HEK293 (cell line): ENCODE results near the gene ZSCAN10.

Experiments used
- KLF8 ChIP-seq: fragments of 450-650 bp; formaldehyde crosslinking; IDR thresholded peaks from 2 replicates; pipeline ENCODE4 v1.5.1; 2016; ENCODE audit warnings: missing biosample characterization, missing genetic modification characterization
- ZBTB17 ChIP-seq: fragments of 450-650 bp; formaldehyde crosslinking; IDR thresholded peaks from 2 replicates; pipeline ENCODE4 v1.5.1; 2016; ENCODE audit warnings: missing biosample characterization, missing genetic modification characterization
- ZNF155 ChIP-seq: fragments of 450-650 bp; formaldehyde crosslinking; IDR thresholded peaks from 2 replicates; pipeline ENCODE4 v1.5.1; 2016; ENCODE audit warnings: missing biosample characterization, missing genetic modification characterization
- ZNF19 ChIP-seq: fragments of 450-650 bp; formaldehyde crosslinking; IDR thresholded peaks from 2 replicates; pipeline ENCODE4; 2016; ENCODE audit warnings: missing biosample characterization, missing genetic modification characterization, low read depth
- ZNF2 ChIP-seq: fragments of 450-650 bp; formaldehyde crosslinking; IDR thresholded peaks from 2 replicates; pipeline ENCODE4 v1.5.1; 2016; ENCODE audit warnings: missing biosample characterization, missing genetic modification characterization
- ZNF600 ChIP-seq: fragments of 450-650 bp; formaldehyde crosslinking; IDR thresholded peaks from 2 replicates; pipeline ENCODE4 v1.5.1; 2016; ENCODE audit warnings: missing biosample characterization, missing genetic modification characterization
- ZNF621 ChIP-seq: fragments of 450-650 bp; formaldehyde crosslinking; IDR thresholded peaks from 2 replicates; pipeline ENCODE4 v1.5.1; 2017; ENCODE audit warnings: missing biosample characterization, missing genetic modification characterization
- ZNF629 ChIP-seq: fragments of 450-650 bp; formaldehyde crosslinking; IDR thresholded peaks from 2 replicates; pipeline ENCODE4 v1.5.1; 2017; ENCODE audit warnings: missing biosample characterization, missing genetic modification characterization
- ZNF792 ChIP-seq: fragments of 450-650 bp; formaldehyde crosslinking; IDR thresholded peaks from 2 replicates; pipeline ENCODE4 v1.5.1; 2016; ENCODE audit warnings: missing biosample characterization, missing genetic modification characterization
- TF ChIP-seq, protein P1 (sequence below): fragments of 450-650 bp; formaldehyde crosslinking; IDR thresholded peaks from 2 replicates; pipeline ENCODE4 v1.5.1; 2016; ENCODE audit warnings: missing biosample characterization, missing genetic modification characterization
- TF ChIP-seq, protein P2 (sequence below): sonication (generic); formaldehyde crosslinking; IDR thresholded peaks from 2 replicates; pipeline ENCODE4 v1.8.1; 2022; ENCODE audit warnings: mild to moderate bottlenecking, moderate library complexity, missing genetic modification reagents
- TF ChIP-seq, protein P3 (sequence below): fragments of 450-650 bp; formaldehyde crosslinking; IDR thresholded peaks from 2 replicates; pipeline ENCODE4 v1.5.1; 2016; ENCODE audit warnings: missing biosample characterization, missing genetic modification characterization
- TF ChIP-seq, protein P4 (sequence below): fragments of 450-650 bp; formaldehyde crosslinking; IDR thresholded peaks from 2 replicates; pipeline ENCODE4 v1.5.1; 2016; ENCODE audit warnings: missing biosample characterization, missing genetic modification characterization
- TF ChIP-seq, protein P5 (sequence below): fragments of 450-650 bp; formaldehyde crosslinking; IDR thresholded peaks from 2 replicates; pipeline ENCODE4 v1.5.1; 2016; ENCODE audit warnings: missing biosample characterization, missing genetic modification characterization
- TF ChIP-seq, protein P6 (sequence below): fragments of 450-650 bp; formaldehyde crosslinking; IDR thresholded peaks from 2 replicates; pipeline ENCODE4 v1.5.1; 2017; ENCODE audit warnings: missing biosample characterization, mild to moderate bottlenecking, missing genetic modification characterization, moderate library complexity
- TF ChIP-seq, protein P7 (sequence below): fragments of 450-650 bp; formaldehyde crosslinking; IDR thresholded peaks from 2 replicates; pipeline ENCODE4 v1.5.1; 2017; ENCODE audit warnings: missing biosample characterization, missing genetic modification characterization
- TF ChIP-seq, protein P8 (sequence below): fragments of 450-650 bp; formaldehyde crosslinking; IDR thresholded peaks from 2 replicates; pipeline ENCODE4 v1.5.1; 2017; ENCODE audit warnings: missing biosample characterization, missing genetic modification characterization
- TF ChIP-seq, protein P9 (sequence below): fragments of 450-650 bp; formaldehyde crosslinking; IDR thresholded peaks from 2 replicates; pipeline ENCODE4 v1.5.1; 2016; ENCODE audit warnings: missing biosample characterization, missing genetic modification characterization
- TF ChIP-seq, protein P10 (sequence below): IDR thresholded peaks from 2 replicates; pipeline ENCODE4 v1.6.1; 2011; ENCODE audit warnings: mild to moderate bottlenecking, low read depth, low read length, borderline replicate concordance

ZSCAN10 gene

DNA sequence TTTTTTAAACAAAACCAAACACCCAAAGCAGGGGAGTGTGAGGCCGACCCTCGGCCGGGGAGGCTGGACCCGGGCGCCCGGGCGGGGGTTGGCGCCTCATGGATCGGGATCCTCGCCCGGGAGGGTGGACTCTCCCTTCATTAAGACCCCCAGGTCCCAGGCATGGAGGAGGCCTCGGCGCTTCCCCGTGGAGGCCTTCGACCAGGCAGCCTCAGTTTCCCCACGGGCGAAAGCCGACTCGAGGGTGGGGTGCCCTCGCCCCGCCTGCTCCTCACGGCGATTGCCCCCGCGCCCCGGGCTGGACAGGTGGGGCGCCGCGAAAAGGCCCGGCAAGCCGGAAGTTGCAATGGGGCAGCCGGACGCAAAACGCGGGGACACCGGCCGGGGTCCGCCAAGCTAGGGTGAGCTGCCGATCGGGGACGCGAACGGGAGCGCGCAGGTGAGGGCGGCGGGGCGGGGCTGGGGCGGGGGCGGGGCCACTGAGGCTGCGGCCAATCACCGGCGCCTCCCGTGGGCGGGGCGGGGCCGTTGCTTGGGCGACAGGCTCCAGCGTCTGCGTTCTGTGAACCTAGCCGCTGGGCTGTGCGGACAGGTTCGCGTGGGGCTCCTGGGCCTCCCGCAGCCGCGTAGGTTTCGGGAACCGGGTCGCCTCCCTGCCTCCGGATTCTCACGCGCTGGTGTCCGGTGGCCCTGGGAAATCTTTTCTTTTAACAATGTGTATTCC is 7.3 kb upstream of the ZSCAN10 start (continued):
- TF ChIP-seq, protein P1, sequence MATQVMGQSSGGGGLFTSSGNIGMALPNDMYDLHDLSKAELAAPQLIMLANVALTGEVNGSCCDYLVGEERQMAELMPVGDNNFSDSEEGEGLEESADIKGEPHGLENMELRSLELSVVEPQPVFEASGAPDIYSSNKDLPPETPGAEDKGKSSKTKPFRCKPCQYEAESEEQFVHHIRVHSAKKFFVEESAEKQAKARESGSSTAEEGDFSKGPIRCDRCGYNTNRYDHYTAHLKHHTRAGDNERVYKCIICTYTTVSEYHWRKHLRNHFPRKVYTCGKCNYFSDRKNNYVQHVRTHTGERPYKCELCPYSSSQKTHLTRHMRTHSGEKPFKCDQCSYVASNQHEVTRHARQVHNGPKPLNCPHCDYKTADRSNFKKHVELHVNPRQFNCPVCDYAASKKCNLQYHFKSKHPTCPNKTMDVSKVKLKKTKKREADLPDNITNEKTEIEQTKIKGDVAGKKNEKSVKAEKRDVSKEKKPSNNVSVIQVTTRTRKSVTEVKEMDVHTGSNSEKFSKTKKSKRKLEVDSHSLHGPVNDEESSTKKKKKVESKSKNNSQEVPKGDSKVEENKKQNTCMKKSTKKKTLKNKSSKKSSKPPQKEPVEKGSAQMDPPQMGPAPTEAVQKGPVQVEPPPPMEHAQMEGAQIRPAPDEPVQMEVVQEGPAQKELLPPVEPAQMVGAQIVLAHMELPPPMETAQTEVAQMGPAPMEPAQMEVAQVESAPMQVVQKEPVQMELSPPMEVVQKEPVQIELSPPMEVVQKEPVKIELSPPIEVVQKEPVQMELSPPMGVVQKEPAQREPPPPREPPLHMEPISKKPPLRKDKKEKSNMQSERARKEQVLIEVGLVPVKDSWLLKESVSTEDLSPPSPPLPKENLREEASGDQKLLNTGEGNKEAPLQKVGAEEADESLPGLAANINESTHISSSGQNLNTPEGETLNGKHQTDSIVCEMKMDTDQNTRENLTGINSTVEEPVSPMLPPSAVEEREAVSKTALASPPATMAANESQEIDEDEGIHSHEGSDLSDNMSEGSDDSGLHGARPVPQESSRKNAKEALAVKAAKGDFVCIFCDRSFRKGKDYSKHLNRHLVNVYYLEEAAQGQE (tag by site-specific recombination) = no peak
- TF ChIP-seq ZNF19 (tag by site-specific recombination) = no peak
- TF ChIP-seq, protein P2, sequence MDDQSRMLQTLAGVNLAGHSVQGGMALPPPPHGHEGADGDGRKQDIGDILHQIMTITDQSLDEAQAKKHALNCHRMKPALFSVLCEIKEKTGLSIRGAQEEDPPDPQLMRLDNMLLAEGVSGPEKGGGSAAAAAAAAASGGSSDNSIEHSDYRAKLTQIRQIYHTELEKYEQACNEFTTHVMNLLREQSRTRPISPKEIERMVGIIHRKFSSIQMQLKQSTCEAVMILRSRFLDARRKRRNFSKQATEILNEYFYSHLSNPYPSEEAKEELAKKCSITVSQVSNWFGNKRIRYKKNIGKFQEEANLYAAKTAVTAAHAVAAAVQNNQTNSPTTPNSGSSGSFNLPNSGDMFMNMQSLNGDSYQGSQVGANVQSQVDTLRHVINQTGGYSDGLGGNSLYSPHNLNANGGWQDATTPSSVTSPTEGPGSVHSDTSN (CRISPR knock-in tag) = peak; percentile 86; the same call in 1 of the 2 replicates
- peak; percentile 78 for TF ChIP-seq ZBTB17
- TF ChIP-seq, protein P3, sequence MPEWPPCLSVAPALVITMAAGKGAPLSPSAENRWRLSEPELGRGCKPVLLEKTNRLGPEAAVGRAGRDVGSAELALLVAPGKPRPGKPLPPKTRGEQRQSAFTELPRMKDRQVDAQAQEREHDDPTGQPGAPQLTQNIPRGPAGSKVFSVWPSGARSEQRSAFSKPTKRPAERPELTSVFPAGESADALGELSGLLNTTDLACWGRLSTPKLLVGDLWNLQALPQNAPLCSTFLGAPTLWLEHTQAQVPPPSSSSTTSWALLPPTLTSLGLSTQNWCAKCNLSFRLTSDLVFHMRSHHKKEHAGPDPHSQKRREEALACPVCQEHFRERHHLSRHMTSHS (tag by site-specific recombination) = no peak
- TF ChIP-seq KLF8 (tag by site-specific recombination) = peak; percentile 91
- TF ChIP-seq ZNF155 (tag by site-specific recombination) = no peak
- TF ChIP-seq, protein P4, sequence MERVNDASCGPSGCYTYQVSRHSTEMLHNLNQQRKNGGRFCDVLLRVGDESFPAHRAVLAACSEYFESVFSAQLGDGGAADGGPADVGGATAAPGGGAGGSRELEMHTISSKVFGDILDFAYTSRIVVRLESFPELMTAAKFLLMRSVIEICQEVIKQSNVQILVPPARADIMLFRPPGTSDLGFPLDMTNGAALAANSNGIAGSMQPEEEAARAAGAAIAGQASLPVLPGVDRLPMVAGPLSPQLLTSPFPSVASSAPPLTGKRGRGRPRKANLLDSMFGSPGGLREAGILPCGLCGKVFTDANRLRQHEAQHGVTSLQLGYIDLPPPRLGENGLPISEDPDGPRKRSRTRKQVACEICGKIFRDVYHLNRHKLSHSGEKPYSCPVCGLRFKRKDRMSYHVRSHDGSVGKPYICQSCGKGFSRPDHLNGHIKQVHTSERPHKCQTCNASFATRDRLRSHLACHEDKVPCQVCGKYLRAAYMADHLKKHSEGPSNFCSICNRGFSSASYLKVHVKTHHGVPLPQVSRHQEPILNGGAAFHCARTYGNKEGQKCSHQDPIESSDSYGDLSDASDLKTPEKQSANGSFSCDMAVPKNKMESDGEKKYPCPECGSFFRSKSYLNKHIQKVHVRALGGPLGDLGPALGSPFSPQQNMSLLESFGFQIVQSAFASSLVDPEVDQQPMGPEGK = peak; percentile 98
- TF ChIP-seq ZNF2 (tag by site-specific recombination) = peak; percentile 86
- TF ChIP-seq, protein P5, sequence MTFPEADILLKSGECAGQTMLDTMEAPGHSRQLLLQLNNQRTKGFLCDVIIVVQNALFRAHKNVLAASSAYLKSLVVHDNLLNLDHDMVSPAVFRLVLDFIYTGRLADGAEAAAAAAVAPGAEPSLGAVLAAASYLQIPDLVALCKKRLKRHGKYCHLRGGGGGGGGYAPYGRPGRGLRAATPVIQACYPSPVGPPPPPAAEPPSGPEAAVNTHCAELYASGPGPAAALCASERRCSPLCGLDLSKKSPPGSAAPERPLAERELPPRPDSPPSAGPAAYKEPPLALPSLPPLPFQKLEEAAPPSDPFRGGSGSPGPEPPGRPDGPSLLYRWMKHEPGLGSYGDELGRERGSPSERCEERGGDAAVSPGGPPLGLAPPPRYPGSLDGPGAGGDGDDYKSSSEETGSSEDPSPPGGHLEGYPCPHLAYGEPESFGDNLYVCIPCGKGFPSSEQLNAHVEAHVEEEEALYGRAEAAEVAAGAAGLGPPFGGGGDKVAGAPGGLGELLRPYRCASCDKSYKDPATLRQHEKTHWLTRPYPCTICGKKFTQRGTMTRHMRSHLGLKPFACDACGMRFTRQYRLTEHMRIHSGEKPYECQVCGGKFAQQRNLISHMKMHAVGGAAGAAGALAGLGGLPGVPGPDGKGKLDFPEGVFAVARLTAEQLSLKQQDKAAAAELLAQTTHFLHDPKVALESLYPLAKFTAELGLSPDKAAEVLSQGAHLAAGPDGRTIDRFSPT (tag by site-specific recombination) = peak; percentile 83
- TF ChIP-seq, protein P6, sequence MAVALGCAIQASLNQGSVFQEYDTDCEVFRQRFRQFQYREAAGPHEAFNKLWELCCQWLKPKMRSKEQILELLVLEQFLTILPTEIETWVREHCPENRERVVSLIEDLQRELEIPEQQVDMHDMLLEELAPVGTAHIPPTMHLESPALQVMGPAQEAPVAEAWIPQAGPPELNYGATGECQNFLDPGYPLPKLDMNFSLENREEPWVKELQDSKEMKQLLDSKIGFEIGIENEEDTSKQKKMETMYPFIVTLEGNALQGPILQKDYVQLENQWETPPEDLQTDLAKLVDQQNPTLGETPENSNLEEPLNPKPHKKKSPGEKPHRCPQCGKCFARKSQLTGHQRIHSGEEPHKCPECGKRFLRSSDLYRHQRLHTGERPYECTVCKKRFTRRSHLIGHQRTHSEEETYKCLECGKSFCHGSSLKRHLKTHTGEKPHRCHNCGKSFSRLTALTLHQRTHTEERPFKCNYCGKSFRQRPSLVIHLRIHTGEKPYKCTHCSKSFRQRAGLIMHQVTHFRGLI = peak; percentile 12; the same call in 1 of the 2 replicates
- peak; percentile 60; the same call in 1 of the 2 replicates for TF ChIP-seq ZNF600 (tag by site-specific recombination)
- TF ChIP-seq ZNF621 (tag by site-specific recombination) = no peak
- TF ChIP-seq, protein P7, sequence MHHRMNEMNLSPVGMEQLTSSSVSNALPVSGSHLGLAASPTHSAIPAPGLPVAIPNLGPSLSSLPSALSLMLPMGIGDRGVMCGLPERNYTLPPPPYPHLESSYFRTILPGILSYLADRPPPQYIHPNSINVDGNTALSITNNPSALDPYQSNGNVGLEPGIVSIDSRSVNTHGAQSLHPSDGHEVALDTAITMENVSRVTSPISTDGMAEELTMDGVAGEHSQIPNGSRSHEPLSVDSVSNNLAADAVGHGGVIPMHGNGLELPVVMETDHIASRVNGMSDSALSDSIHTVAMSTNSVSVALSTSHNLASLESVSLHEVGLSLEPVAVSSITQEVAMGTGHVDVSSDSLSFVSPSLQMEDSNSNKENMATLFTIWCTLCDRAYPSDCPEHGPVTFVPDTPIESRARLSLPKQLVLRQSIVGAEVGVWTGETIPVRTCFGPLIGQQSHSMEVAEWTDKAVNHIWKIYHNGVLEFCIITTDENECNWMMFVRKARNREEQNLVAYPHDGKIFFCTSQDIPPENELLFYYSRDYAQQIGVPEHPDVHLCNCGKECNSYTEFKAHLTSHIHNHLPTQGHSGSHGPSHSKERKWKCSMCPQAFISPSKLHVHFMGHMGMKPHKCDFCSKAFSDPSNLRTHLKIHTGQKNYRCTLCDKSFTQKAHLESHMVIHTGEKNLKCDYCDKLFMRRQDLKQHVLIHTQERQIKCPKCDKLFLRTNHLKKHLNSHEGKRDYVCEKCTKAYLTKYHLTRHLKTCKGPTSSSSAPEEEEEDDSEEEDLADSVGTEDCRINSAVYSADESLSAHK = peak; percentile 92
- TF ChIP-seq, protein P8, sequence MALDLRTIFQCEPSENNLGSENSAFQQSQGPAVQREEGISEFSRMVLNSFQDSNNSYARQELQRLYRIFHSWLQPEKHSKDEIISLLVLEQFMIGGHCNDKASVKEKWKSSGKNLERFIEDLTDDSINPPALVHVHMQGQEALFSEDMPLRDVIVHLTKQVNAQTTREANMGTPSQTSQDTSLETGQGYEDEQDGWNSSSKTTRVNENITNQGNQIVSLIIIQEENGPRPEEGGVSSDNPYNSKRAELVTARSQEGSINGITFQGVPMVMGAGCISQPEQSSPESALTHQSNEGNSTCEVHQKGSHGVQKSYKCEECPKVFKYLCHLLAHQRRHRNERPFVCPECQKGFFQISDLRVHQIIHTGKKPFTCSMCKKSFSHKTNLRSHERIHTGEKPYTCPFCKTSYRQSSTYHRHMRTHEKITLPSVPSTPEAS = 0 out of 2 replicates have a peak, but pooled peaks have one; percentile 8
- peak; percentile 56; the same call in 1 of the 2 replicates for TF ChIP-seq ZNF629
- TF ChIP-seq, protein P9, sequence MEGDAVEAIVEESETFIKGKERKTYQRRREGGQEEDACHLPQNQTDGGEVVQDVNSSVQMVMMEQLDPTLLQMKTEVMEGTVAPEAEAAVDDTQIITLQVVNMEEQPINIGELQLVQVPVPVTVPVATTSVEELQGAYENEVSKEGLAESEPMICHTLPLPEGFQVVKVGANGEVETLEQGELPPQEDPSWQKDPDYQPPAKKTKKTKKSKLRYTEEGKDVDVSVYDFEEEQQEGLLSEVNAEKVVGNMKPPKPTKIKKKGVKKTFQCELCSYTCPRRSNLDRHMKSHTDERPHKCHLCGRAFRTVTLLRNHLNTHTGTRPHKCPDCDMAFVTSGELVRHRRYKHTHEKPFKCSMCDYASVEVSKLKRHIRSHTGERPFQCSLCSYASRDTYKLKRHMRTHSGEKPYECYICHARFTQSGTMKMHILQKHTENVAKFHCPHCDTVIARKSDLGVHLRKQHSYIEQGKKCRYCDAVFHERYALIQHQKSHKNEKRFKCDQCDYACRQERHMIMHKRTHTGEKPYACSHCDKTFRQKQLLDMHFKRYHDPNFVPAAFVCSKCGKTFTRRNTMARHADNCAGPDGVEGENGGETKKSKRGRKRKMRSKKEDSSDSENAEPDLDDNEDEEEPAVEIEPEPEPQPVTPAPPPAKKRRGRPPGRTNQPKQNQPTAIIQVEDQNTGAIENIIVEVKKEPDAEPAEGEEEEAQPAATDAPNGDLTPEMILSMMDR (tag by site-specific recombination) = 0 out of 2 replicates have a peak, but pooled peaks have one; percentile 18
- TF ChIP-seq, protein P10, sequence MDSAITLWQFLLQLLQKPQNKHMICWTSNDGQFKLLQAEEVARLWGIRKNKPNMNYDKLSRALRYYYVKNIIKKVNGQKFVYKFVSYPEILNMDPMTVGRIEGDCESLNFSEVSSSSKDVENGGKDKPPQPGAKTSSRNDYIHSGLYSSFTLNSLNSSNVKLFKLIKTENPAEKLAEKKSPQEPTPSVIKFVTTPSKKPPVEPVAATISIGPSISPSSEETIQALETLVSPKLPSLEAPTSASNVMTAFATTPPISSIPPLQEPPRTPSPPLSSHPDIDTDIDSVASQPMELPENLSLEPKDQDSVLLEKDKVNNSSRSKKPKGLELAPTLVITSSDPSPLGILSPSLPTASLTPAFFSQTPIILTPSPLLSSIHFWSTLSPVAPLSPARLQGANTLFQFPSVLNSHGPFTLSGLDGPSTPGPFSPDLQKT = no peak
- 0 out of 2 replicates have a peak, but pooled peaks have one; percentile 18 for TF ChIP-seq ZNF792 (tag by site-specific recombination)
